Loucy (cell line): Measurements from ENCODE around the gene FLRT2.

Experiments used
- EZH2phosphoT487 ChIP-seq: fragments of 200-600 bp; IDR thresholded peaks from 2 replicates; pipeline ENCODE4 v1.6.1; 2018; ENCODE audit warnings: antibody characterized with exemption, mild to moderate bottlenecking, moderate library complexity, borderline replicate concordance
- TF ChIP-seq, protein P1 (sequence below): fragments of 200-600 bp; sonication (generic); conservative IDR thresholded peaks from 2 replicates; pipeline ENCODE4 v1.5.1; 2014; ENCODE audit warnings: mild to moderate bottlenecking, antibody characterized with exemption, low read length

DNA sequence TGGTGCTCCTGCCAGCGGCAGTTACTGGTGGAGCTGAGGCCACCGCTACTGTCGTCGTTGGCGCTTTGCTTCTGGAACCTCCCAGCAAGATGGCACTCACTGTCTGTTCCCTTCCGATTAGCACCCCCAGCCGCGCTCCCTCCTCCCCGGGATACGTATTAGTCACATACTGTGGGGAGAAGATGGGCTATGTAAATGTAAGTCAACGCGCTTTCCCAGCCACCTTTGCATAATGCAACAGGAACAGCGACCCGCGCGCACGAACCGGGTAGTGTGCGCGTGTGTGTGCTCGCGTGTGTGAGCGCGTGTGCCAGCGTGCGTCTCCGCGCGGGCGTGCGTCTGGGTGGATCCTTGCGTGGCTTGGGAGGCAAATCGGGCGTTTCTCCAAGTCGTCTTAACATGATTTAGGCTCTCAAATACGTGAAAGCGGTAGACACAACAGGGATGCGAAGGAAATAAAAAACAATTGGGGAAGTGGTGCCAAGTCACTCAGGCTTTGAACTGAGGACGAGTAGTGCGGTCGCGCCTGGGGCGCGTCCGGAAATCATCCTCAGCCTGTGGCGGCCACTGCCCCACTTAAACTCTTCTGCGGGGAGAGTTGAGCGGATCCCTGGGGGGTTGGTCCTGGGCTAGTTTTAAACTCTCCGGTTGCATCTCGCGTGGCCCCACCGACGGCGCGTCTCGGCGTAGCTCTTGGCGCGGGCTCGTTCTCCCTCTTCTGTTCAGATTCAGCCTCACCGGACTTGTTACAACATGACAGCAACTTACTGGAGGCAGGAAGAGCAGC is 1.8 kb downstream of the FLRT2 start:
- TF ChIP-seq, protein P1, sequence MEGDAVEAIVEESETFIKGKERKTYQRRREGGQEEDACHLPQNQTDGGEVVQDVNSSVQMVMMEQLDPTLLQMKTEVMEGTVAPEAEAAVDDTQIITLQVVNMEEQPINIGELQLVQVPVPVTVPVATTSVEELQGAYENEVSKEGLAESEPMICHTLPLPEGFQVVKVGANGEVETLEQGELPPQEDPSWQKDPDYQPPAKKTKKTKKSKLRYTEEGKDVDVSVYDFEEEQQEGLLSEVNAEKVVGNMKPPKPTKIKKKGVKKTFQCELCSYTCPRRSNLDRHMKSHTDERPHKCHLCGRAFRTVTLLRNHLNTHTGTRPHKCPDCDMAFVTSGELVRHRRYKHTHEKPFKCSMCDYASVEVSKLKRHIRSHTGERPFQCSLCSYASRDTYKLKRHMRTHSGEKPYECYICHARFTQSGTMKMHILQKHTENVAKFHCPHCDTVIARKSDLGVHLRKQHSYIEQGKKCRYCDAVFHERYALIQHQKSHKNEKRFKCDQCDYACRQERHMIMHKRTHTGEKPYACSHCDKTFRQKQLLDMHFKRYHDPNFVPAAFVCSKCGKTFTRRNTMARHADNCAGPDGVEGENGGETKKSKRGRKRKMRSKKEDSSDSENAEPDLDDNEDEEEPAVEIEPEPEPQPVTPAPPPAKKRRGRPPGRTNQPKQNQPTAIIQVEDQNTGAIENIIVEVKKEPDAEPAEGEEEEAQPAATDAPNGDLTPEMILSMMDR = no peak
- no peak for TF ChIP-seq EZH2phosphoT487
